Cardiac muscle cell (in vitro differentiated cells and primary cell): Measurements from ENCODE around the gene DMRT3. TPM values are rescaled to one million over a fixed set of nuclear protein-coding genes. Genes with fewer than 3 reads are reported as not detected.
A peak's percentile ranks its signal among the peaks of the same experiment; 100 is the strongest.

ENCODE experiments used
- DNase-seq, 2 donors: peaks; one replicate each; pipeline versions ENCODE4 v3.0.0 to v3.0.0-alpha.2; 2010 to 2017; ENCODE audit warnings: low read depth in 1 of 2, low spot score in 1 of 2
- H3K27ac ChIP-seq: fragments of 200-600 bp; sonication (generic); 2 replicates; pipeline ENCODE4 v1.5.1; 2016
- H3K27me3 ChIP-seq: fragments of 200-600 bp; sonication (generic); 2 replicates; pipeline ENCODE4 v1.6.0; 2016; ENCODE audit warnings: control low read depth
- H3K36me3 ChIP-seq: fragments of 200-600 bp; sonication (generic); 2 replicates; pipeline ENCODE4 v1.5.1; 2016; ENCODE audit warnings: control low read depth
- H3K4me1 ChIP-seq: fragments of 200-600 bp; sonication (generic); 2 replicates; pipeline ENCODE4 v1.8.1; 2017; ENCODE audit warnings: low read depth, mild to moderate bottlenecking, mixed run types
- H3K4me3 ChIP-seq: fragments of 200-600 bp; sonication (generic); 2 replicates; pipeline ENCODE4 v1.5.1; 2016; ENCODE audit warnings: mild to moderate bottlenecking
- H3K9me3 ChIP-seq: fragments of 200-600 bp; sonication (generic); 2 replicates; pipeline ENCODE4 v1.5.1; 2017; ENCODE audit warnings: low read depth, mild to moderate bottlenecking, control low read depth
- CTCF ChIP-seq: IDR thresholded peaks from 2 replicates; pipeline ENCODE4 v1.5.1; 2012; ENCODE audit warnings: low read depth, mild to moderate bottlenecking, low read length
- polyA plus RNA-seq: library from polyadenylated mRNA; unstranded; fragments of >200 nt; fragmentation: Nextera tagmentation; extraction: Ambion mirVana; gene quantifications from 2 replicates; pipeline ENCODE4 v1.2.1, GENCODE V29; 2016
- total RNA-seq: library from RNA; depleted of rRNA; stranded (reverse); fragments of >200 nt; gene quantifications from 2 replicates; pipeline ENCODE4 v1.2.3, GENCODE V29; 2016

The DMRT3 gene
- total and polyA plus RNA-seq, 2 experiments from 2014 or later, result not detected

GRCh38 chr9:1018121-1018520, 41.7 kb downstream of the DMRT3 start:
- no peaks in the 10 kb centered on the region for H3K36me3 ChIP-seq
- TF ChIP-seq CTCF, result peak; percentile 41
- peak; percentile 36 to 42 for DNase-seq
- H3K4me1 ChIP-seq, result no peaks in the 10 kb centered on the region
- no peak overlapping the region for H3K27ac ChIP-seq
- no peaks in the 10 kb centered on the region for H3K9me3 ChIP-seq
- H3K4me3 ChIP-seq, result no peak overlapping the region
- peaks cover 8% of the 10 kb centered on the region for H3K27me3 ChIP-seq

DNA sequence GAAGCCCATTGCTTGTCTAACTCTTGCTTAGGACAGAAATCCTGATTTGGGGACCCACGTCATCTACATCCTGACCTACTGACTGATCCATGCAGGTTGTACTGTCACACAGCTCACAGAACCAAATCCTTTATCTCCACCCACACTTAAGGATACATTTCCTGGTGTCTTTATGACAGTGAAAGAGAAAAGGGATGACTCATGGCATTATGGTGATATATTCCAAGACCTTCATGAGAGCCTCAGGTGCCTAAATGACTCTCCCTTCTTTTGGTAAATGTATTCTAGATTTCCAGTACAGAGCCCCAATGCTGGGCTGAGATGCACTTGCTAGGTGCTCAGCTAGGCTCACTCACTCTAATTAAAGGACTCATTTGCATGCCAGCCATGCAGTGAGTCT, 47.7 kb downstream of the DMRT3 start:
- no peak for TF ChIP-seq CTCF
- DNase-seq, result no peak
- Histone ChIP-seq H3K4me1 (no peaks in the 10 kb centered on the region), H3K27ac (no peak overlapping the region), H3K27me3 (no peaks in the 10 kb centered on the region), H3K9me3 (no peaks in the 10 kb centered on the region), H3K4me3 (no peak overlapping the region), H3K36me3 (no peaks in the 10 kb centered on the region)

DNA sequence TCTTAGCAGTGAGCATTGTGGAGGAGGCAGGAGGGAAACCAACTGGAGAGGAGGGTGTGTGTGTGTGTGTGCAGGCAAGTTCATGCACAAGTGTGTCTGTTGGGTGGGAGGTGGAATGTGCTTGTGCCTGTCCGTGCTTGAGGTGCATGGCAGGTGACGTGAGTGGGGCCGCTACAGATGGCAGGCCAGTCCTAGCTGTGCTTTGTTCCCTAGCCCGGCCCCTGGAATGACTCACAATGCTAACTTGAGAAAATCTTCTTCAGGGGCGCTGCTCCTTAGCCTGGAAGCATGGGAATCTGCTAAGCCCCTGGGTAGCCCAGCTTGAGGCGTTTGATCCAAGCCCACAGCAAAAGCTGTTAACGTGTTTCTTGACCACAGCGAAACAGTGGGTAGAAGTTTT, 48.7 kb downstream of the DMRT3 start:
- DNase-seq, result no peak
- Histone ChIP-seq H3K27ac (no peak overlapping the region), H3K9me3 (no peaks in the 10 kb centered on the region), H3K4me1 (no peaks in the 10 kb centered on the region), H3K4me3 (no peak overlapping the region), H3K36me3 (no peaks in the 10 kb centered on the region), H3K27me3 (peaks cover 4% of the 10 kb centered on the region)
- no peak for TF ChIP-seq CTCF

GRCh38 chr9:1026219-1026618, 49.8 kb downstream of the DMRT3 start:
- H3K4me3 ChIP-seq, result no peak overlapping the region
- no peaks in the 10 kb centered on the region for H3K36me3 ChIP-seq
- DNase-seq, result no peak
- H3K27me3 ChIP-seq, result peaks cover 6% of the 10 kb centered on the region
- H3K4me1 ChIP-seq, result no peaks in the 10 kb centered on the region
- H3K27ac ChIP-seq, result no peak overlapping the region
- TF ChIP-seq CTCF, result no peak
- H3K9me3 ChIP-seq, result no peaks in the 10 kb centered on the region

GRCh38 chr9:1028501-1029190, 52.2 kb downstream of the DMRT3 start:
- no peaks in the 10 kb centered on the region for H3K9me3 ChIP-seq
- H3K27ac ChIP-seq, result no peak overlapping the region
- H3K36me3 ChIP-seq, result no peaks in the 10 kb centered on the region
- no peaks in the 10 kb centered on the region for H3K4me1 ChIP-seq
- DNase-seq, result no peak
- H3K4me3 ChIP-seq, result no peak overlapping the region
- no peak for TF ChIP-seq CTCF
- peaks cover 6% of the 10 kb centered on the region for H3K27me3 ChIP-seq
